WTC11 (cell line): ENCODE results near the gene MEF2D. TPM values are rescaled to one million over a fixed set of nuclear protein-coding genes. Genes with fewer than 3 reads are reported as not detected.

Source experiments
- CBFB ChIP-seq: sonication (generic); formaldehyde crosslinking; IDR thresholded peaks from 2 replicates; pipeline ENCODE4 v1.8.1; 2022; ENCODE audit warnings: mild to moderate bottlenecking, low read depth, missing genetic modification reagents
- ETV6 ChIP-seq: sonication (generic); formaldehyde crosslinking; IDR thresholded peaks from 2 replicates; pipeline ENCODE4 v1.8.1; 2022; ENCODE audit warnings: mild to moderate bottlenecking, missing genetic modification reagents
- NR1H2 ChIP-seq: sonication (generic); formaldehyde crosslinking; IDR thresholded peaks from 2 replicates; pipeline ENCODE4 v1.9.0; 2021; ENCODE audit warnings: mild to moderate bottlenecking, moderate library complexity, missing genetic modification reagents
- SMAD4 ChIP-seq: sonication (generic); formaldehyde crosslinking; IDR thresholded peaks from 2 replicates; pipeline ENCODE4 v1.8.0; 2022; ENCODE audit warnings: mild to moderate bottlenecking, missing genetic modification reagents
- ZNF532 ChIP-seq: fragments of 250-450 bp; sonication (Bioruptor Pico); IDR thresholded peaks from 2 replicates; pipeline ENCODE4 v1.9.0; 2021; ENCODE audit warnings: mild to moderate bottlenecking, borderline replicate concordance
- microRNA-seq: library from miRNA; unstranded; fragments of <30 nt; microRNA quantifications from one replicate; pipeline ENCODE4 v1.2.0, GENCODE V29; 2022; ENCODE audit warnings: borderline number of aligned reads
- total RNA-seq: library from RNA; stranded (reverse); gene quantifications from 3 replicates; pipeline ENCODE4 v1.2.3, GENCODE V29; 2021

Gene MEF2D
- total RNA-seq, 1 experiment from 2014 or later: 24.1 TPM

GRCh38 chr1:156414461-156415064 is 86.0 kb downstream of the MEF2D start (continued):
- peak; percentile 62; the same call in 1 of the 2 replicates for TF ChIP-seq SMAD4 (CRISPR knock-in tag)
- 0 out of 2 replicates have a peak, but pooled peaks have one; percentile 45 for TF ChIP-seq ETV6 (CRISPR knock-in tag)
- TF ChIP-seq ZNF532 (CRISPR knock-in tag): no peak
- no peak for TF ChIP-seq CBFB (CRISPR knock-in tag)
- 0 out of 2 replicates have a peak, but pooled peaks have one; percentile 62 for TF ChIP-seq NR1H2 (CRISPR knock-in tag)

Small RNA genes lying within 50 kb of the gene (microRNA-seq; reads per million reads assigned to microRNA genes)
- gene MIR9-1: not detected

Other genes with a start within 250 kb of the MEF2D start
- gene SMG5, start 217.9 kb downstream of the MEF2D start, total RNA-seq: 87.7 to 109 TPM (median 91.1 TPM) in 3 replicates
- 2.2 to 2.7 TPM (median 2.4 TPM) in 3 replicates for gene TMEM79, start 216.4 kb downstream of the MEF2D start, total RNA-seq
- gene GLMP, start 205.1 kb downstream of the MEF2D start, total RNA-seq: 53.7 to 60.3 TPM (median 58.7 TPM) in 3 replicates
- 0.39 TPM in 1 of 3 replicates, not detected in the others for gene VHLL, start 201.5 kb downstream of the MEF2D start, total RNA-seq
- 411 to 479 TPM (median 429 TPM) in 3 replicates for gene CCT3, start 162.5 kb downstream of the MEF2D start, total RNA-seq
- 1.8 to 2.7 TPM (median 2.2 TPM) in 3 replicates for gene TSACC, start 162.2 kb downstream of the MEF2D start, total RNA-seq
- 1.7 to 2.3 TPM (median 1.9 TPM) in 3 replicates for gene RHBG, start 131.6 kb downstream of the MEF2D start, total RNA-seq
- 30.8 to 33.3 TPM (median 33.3 TPM) in 3 replicates for gene IQGAP3, start 71.8 kb upstream of the MEF2D start, total RNA-seq
- 0.09 to 0.20 TPM (median 0.11 TPM) in 3 replicates for gene TTC24, start 78.9 kb upstream of the MEF2D start, total RNA-seq
- 81.6 to 98.1 TPM (median 92.8 TPM) in 3 replicates for gene NAXE, start 91.0 kb upstream of the MEF2D start, total RNA-seq
- gene GPATCH4, start 100.7 kb upstream of the MEF2D start, total RNA-seq: 37.1 to 50.1 TPM (median 38.2 TPM) in 3 replicates
- 1.1 to 1.3 TPM (median 1.2 TPM) in 3 replicates for gene HAPLN2, start 118.6 kb upstream of the MEF2D start, total RNA-seq
- 2.5 to 3.7 TPM (median 3.6 TPM) in 3 replicates for gene BCAN, start 141.3 kb upstream of the MEF2D start, total RNA-seq
- 103 to 127 TPM (median 104 TPM) in 3 replicates for gene NES, start 176.6 kb upstream of the MEF2D start, total RNA-seq
- gene CRABP2, start 204.8 kb upstream of the MEF2D start, total RNA-seq: 135 to 195 TPM (median 186 TPM) in 3 replicates
- 32.0 to 41.0 TPM (median 37.9 TPM) in 3 replicates for gene METTL25B, start 227.7 kb upstream of the MEF2D start, total RNA-seq
- gene ISG20L2, start 228.0 kb upstream of the MEF2D start, total RNA-seq: 37.2 to 43.8 TPM (median 42.2 TPM) in 3 replicates
- 35.1 to 37.4 TPM (median 35.2 TPM) in 3 replicates for gene MRPL24, start 240.3 kb upstream of the MEF2D start, total RNA-seq